ENCODE measurements around the gene PLCB4.

The PLCB4 gene

DNA sequence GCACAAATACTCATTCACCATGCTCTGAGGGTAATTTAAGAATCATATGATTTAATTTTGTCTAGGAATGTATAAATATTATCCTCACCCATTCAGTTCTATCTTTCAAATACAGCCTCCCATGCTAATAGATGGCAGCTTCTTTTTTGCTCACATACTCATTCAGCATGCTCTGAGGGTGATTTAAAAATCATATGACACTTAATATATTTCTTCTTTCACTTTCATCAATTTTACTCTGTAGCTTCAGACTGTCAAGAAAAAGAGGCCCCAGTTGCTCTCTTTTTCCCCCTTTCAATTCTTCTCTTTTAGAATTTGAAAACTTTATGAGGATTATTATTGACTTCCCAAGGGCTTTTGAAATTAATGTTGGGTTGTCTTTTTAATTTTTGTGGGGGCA lies 283.9 kb downstream of the PLCB4 start:
- Mint-ChIP-seq H3K4me1 (no peaks in the 10 kb centered on the region), H3K4me3 (no peak overlapping the region), H3K27ac (no peak overlapping the region), H3K27me3 (no peaks in the 10 kb centered on the region), H3K9me3 (no peaks in the 10 kb centered on the region), H3K36me3 (no peaks in the 10 kb centered on the region)
- ATAC-seq: no peak

DNA sequence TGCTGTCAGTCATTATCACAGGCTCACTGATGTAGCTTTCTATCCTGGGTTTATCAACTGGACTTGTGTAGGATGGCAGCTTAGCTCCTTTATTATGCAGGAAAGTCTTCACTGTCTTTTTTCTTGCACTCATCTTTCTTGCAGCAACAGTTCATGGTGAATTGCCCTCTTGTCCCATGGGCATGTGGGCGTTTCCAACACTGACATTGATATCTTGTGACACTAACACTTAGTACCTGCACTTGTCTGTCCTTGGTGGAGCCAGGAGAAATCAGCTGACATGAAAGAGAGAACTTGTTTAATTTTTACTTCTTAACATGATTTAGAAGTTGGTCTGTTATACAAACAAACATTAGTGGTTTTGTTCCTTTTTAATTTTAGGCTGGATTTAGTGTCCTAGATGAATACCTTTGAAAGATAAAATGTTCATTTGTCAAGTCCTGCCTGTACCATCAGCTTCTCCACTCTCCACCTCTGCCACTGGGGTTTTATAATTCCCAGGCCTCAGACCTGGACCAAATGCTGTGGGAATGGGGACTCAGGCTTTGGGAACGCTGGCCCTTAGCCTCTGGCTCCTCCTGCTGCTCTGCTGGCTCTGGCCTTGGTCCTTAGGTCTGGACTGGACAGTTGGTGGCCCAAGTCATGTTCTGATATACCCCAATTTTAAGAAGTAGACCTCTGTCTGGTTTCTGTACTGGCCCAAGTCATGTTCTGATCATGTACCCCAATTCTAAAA lies 284.5 kb downstream of the PLCB4 start:
- Mint-ChIP-seq H3K9me3 (no peaks in the 10 kb centered on the region), H3K4me3 (no peak overlapping the region), H3K36me3 (no peaks in the 10 kb centered on the region), H3K27ac (no peak overlapping the region), H3K4me1 (no peaks in the 10 kb centered on the region), H3K27me3 (no peaks in the 10 kb centered on the region)
- no peak for ATAC-seq

DNA sequence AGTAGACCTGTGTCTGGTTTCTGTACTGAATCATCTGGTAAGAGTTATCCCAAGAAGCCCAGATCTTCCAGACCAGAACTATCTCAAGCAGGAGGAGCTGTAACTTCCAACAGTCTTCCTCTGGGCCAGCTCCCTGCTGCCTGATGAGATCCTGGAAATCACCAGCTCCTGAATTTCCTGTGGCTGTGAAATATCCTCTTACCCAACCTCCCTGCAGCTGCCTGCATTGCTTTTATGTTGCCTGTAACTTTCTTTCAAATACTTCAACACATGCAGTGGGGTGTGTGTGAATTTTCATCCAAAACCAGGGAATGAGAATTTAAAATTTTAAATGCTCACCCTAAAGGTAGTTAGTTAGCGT lies 285.0 kb downstream of the PLCB4 start:
- Mint-ChIP-seq H3K9me3 (no peaks in the 10 kb centered on the region), H3K4me1 (no peaks in the 10 kb centered on the region), H3K27me3 (no peaks in the 10 kb centered on the region), H3K27ac (no peak overlapping the region), H3K4me3 (no peak overlapping the region), H3K36me3 (no peaks in the 10 kb centered on the region)
- no peak for ATAC-seq

- Mint-ChIP-seq H3K4me1 (no peaks in the 10 kb centered on the region), H3K27ac (no peak overlapping the region), H3K9me3 (no peaks in the 10 kb centered on the region), H3K4me3 (no peak overlapping the region), H3K36me3 (no peaks in the 10 kb centered on the region), H3K27me3 (no peaks in the 10 kb centered on the region)
- no peak for ATAC-seq
Observed at GRCh38 chr20:9354579-9354978, 285.7 kb downstream of the PLCB4 start.

- Mint-ChIP-seq H3K36me3 (no peaks in the 10 kb centered on the region), H3K27me3 (no peaks in the 10 kb centered on the region), H3K4me3 (no peak overlapping the region), H3K9me3 (no peaks in the 10 kb centered on the region), H3K27ac (no peak overlapping the region), H3K4me1 (no peaks in the 10 kb centered on the region)
- ATAC-seq: no peak
Observed at GRCh38 chr20:9358001-9358400, 289.1 kb downstream of the PLCB4 start.

- ATAC-seq: peak; percentile 82
- no peak overlapping the region for H3K27ac Mint-ChIP-seq
Observed at GRCh38 chr20:9359561-9360308, 290.8 kb downstream of the PLCB4 start.

DNA sequence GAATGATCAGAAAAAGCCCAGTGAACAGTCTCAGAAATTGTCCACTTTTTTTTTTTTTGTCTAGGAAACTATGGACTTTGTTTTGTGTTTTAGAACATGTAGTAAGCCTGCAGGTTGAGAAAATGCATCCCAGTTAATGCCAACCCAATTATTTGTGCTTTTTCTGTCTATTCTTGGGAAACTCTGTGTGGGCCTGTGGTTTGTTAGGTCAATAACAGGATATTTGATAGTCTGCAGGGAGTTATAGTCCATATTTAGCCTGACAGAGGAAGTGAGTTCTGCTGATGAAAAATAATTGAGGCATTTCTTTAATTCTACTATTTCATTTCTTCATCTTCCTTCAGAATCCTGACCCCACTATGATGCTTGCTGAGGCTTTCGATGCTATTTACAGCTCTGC lies 291.5 kb downstream of the PLCB4 start:
- H3K4me1 Mint-ChIP-seq: no peaks in the 10 kb centered on the region
- no peaks in the 10 kb centered on the region for H3K36me3 Mint-ChIP-seq
- H3K4me3 Mint-ChIP-seq: no peak overlapping the region
- no peaks in the 10 kb centered on the region for H3K9me3 Mint-ChIP-seq
- H3K27me3 Mint-ChIP-seq: no peaks in the 10 kb centered on the region
- ATAC-seq: no peak
- H3K27ac Mint-ChIP-seq: no peak overlapping the region

More at GRCh38 chr20:9359561-9360308, 290.8 kb downstream of the PLCB4 start:
- H3K4me1 Mint-ChIP-seq: no peaks in the 10 kb centered on the region
- H3K36me3 Mint-ChIP-seq: no peaks in the 10 kb centered on the region
- H3K27me3 Mint-ChIP-seq: no peaks in the 10 kb centered on the region
- no peak overlapping the region for H3K4me3 Mint-ChIP-seq
- H3K9me3 Mint-ChIP-seq: no peaks in the 10 kb centered on the region

- no peaks in the 10 kb centered on the region for H3K36me3 Mint-ChIP-seq
- H3K27ac Mint-ChIP-seq: no peak overlapping the region
- ATAC-seq: no peak
- no peaks in the 10 kb centered on the region for H3K9me3 Mint-ChIP-seq
- H3K27me3 Mint-ChIP-seq: no peaks in the 10 kb centered on the region
- no peaks in the 10 kb centered on the region for H3K4me1 Mint-ChIP-seq
- H3K4me3 Mint-ChIP-seq: no peak overlapping the region
Observed at GRCh38 chr20:9363673-9364072, 294.8 kb downstream of the PLCB4 start.

GRCh38 chr20:9367328-9367727 lies 298.4 kb downstream of the PLCB4 start:
- Mint-ChIP-seq H3K9me3 (no peaks in the 10 kb centered on the region), H3K36me3 (no peaks in the 10 kb centered on the region), H3K27ac (no peak overlapping the region), H3K4me3 (no peak overlapping the region), H3K4me1 (no peaks in the 10 kb centered on the region), H3K27me3 (no peaks in the 10 kb centered on the region)
- ATAC-seq: no peak

DNA sequence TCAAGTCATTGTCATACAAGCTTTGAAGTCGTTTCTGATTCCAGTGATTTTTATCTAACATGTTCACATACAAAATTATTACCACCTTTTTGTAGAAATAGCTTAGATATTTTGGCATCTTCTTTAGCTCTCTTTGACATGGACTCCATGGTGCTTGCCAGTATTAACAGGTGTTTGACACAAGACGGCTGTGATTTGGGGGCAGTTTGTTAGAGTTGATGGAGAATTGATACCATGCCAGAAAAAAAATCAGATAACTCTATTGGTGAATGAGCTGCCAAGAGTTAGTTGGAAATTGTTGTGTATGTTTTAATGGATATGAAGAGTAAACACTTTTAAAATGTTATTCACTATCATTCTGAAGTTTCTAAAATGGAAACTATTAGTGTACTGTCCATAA lies 298.9 kb downstream of the PLCB4 start:
- Mint-ChIP-seq H3K27ac (no peak overlapping the region), H3K36me3 (no peaks in the 10 kb centered on the region), H3K27me3 (no peaks in the 10 kb centered on the region), H3K4me3 (no peak overlapping the region), H3K4me1 (no peaks in the 10 kb centered on the region), H3K9me3 (no peaks in the 10 kb centered on the region)
- ATAC-seq: no peak

DNA sequence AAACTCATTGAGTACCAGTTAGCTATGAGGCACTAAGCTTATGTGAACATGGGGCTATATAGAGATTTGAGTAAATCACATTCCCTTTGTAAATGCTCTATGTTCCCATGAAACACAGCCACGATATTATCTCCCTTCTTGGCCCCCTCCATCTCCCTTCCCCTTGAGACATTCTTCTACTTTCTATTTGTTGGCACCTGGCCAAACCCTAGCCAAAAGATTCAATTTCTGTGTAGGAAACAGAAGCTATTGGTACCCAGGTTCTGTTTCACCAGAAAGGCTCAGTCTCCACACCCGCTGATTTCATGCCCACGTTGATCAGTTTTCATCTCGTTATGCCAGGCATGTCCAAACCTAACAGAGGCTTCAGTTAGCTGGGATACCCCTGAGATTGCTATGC lies 300.0 kb downstream of the PLCB4 start:
- no peak overlapping the region for H3K4me3 Mint-ChIP-seq
- no peak overlapping the region for H3K27ac Mint-ChIP-seq
- H3K27me3 Mint-ChIP-seq: no peaks in the 10 kb centered on the region
- ATAC-seq: no peak
- no peaks in the 10 kb centered on the region for H3K9me3 Mint-ChIP-seq
- no peaks in the 10 kb centered on the region for H3K4me1 Mint-ChIP-seq
- H3K36me3 Mint-ChIP-seq: no peaks in the 10 kb centered on the region

- ATAC-seq: no peak
- Mint-ChIP-seq H3K4me1 (no peaks in the 10 kb centered on the region), H3K4me3 (no peak overlapping the region), H3K27ac (no peak overlapping the region), H3K36me3 (no peaks in the 10 kb centered on the region), H3K9me3 (no peaks in the 10 kb centered on the region), H3K27me3 (no peaks in the 10 kb centered on the region)
Observed at GRCh38 chr20:9369557-9369956, 300.7 kb downstream of the PLCB4 start.

GRCh38 chr20:9374072-9374471 lies 305.2 kb downstream of the PLCB4 start:
- Mint-ChIP-seq H3K36me3 (no peaks in the 10 kb centered on the region), H3K9me3 (no peaks in the 10 kb centered on the region), H3K4me3 (no peak overlapping the region), H3K27ac (no peak overlapping the region), H3K4me1 (no peaks in the 10 kb centered on the region), H3K27me3 (no peaks in the 10 kb centered on the region)
- no peak for ATAC-seq

DNA sequence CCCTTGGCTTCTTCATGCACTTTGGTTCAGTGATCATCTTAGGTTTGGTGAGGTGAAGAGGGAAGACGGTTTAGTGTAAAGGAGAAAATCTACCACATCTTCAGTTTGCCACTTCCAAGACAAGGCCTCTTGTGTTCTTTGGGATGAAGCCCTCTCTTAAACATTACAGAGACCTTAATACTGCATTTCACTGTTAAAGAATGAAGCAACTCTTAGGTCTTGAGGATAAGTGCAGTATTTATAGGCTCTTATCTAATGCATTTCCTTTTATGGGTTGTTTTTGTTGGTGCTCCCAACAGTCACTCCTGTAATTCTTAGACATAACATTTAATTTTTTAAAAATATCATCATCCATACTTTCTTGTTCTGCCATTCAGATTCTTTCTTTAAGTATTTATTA lies 305.6 kb downstream of the PLCB4 start:
- Mint-ChIP-seq H3K4me3 (no peak overlapping the region), H3K36me3 (no peaks in the 10 kb centered on the region), H3K27ac (no peak overlapping the region), H3K4me1 (no peaks in the 10 kb centered on the region), H3K9me3 (no peaks in the 10 kb centered on the region), H3K27me3 (no peaks in the 10 kb centered on the region)
- ATAC-seq: no peak

DNA sequence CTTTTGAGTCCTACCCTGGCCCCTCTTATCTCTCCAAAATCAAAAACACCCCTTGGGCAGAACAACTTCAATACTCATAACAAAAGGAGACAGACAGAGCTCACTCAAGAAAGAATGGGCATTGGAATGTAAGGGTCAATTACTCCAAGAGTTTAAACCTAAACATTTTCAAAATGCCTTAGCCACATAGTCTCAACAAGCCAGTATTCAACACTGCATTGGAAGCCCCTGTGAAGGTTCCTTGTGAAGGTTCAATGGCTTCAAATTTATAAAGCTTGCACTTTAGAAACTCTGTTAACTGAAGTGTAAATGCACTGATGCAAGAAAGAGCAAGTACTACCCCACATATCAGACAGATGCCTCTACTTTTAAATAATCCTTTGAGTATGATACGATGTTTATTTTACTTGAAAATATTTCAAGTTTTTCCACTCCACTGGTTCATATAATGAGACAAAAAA lies 306.4 kb downstream of the PLCB4 start:
- H3K9me3 Mint-ChIP-seq: no peaks in the 10 kb centered on the region
- ATAC-seq: no peak
- H3K36me3 Mint-ChIP-seq: no peaks in the 10 kb centered on the region
- no peaks in the 10 kb centered on the region for H3K27me3 Mint-ChIP-seq
- no peak overlapping the region for H3K27ac Mint-ChIP-seq
- H3K4me3 Mint-ChIP-seq: no peak overlapping the region
- H3K4me1 Mint-ChIP-seq: no peaks in the 10 kb centered on the region

DNA sequence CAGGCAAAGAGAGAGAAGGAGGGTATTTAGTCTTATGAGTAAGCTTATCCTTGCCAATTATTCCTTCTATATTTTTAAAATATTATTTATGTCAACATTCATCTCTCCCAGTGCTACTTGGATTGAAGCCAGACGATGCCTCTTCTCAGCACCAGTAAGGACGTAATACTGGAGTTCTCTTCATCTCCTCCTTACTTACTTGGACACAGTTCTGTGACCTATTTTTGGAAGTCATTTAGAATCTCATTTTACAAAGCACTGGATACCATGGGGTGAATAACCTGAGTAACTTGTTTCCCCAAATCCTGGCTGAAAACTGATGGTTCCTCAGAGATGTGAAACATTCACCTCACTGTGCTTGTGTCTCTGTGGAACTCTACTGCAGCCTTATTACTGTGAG lies 308.1 kb downstream of the PLCB4 start:
- Mint-ChIP-seq H3K27me3 (no peaks in the 10 kb centered on the region), H3K36me3 (no peaks in the 10 kb centered on the region), H3K9me3 (no peaks in the 10 kb centered on the region), H3K4me1 (no peaks in the 10 kb centered on the region), H3K4me3 (no peak overlapping the region), H3K27ac (no peak overlapping the region)
- no peak for ATAC-seq
